HepG2 (cell line): Measurements from ENCODE around the gene TXNL4B. TPM values are rescaled to one million over a fixed set of nuclear protein-coding genes. Genes with fewer than 3 reads are reported as not detected.

ENCODE experiments used
- BHLHE40 ChIP-seq: IDR thresholded peaks from 2 replicates; pipeline ENCODE4 v1.6.1; 2011; ENCODE audit warnings: low read length, improper control_type of control experiment
- CBX2 ChIP-seq, 2 experiments: fragments of 200-600 bp in 1 of 2; sonication (generic); formaldehyde crosslinking in 1 of 2; IDR thresholded peaks; 2 replicates each; pipeline versions ENCODE4 v1.7.0 to v1.8.1; 2018 to 2022; ENCODE audit warnings: low read depth in 2 of 2, low read length in 1 of 2, mild to moderate bottlenecking in 1 of 2, missing genetic modification reagents in 1 of 2
- DR1 ChIP-seq: sonication (generic); formaldehyde crosslinking; IDR thresholded peaks from 2 replicates; pipeline ENCODE4 v1.8.0; 2021; ENCODE audit warnings: mild to moderate bottlenecking, missing genetic modification reagents, inconsistent platforms
- HDAC6 ChIP-seq: fragments of 200-600 bp; sonication (generic); IDR thresholded peaks from 2 replicates; pipeline ENCODE4 v1.7.0; 2017; ENCODE audit warnings: mild to moderate bottlenecking, antibody characterized with exemption, low read length, low read depth
- HOXA9 ChIP-seq: sonication (generic); formaldehyde crosslinking; IDR thresholded peaks from 2 replicates; pipeline ENCODE4 v1.8.1; 2022; ENCODE audit warnings: missing genetic modification reagents, mild to moderate bottlenecking, moderate library complexity, borderline replicate concordance
- MBD4 ChIP-seq: IDR thresholded peaks from 2 replicates; pipeline ENCODE4 v1.6.1; 2012; ENCODE audit warnings: low read length, inconsistent platforms, borderline replicate concordance
- RFX5 ChIP-seq: IDR thresholded peaks from 2 replicates; pipeline ENCODE4 v1.6.1; 2011; ENCODE audit warnings: low read depth, low read length, improper control_type of control experiment
- SOX13 ChIP-seq, 3 experiments: fragments of 450-650 bp in 1 of 3; sonication (generic) in 1 of 3; formaldehyde crosslinking in 1 of 3; IDR thresholded peaks in 2 of 3; conservative IDR thresholded peaks in 1 of 3; 2 replicates each; pipeline versions ENCODE4 v1.5.0 to v1.6.1; 2016 to 2020; ENCODE audit warnings: antibody characterized with exemption in 1 of 3, mild to moderate bottlenecking in 1 of 3, missing compliant biosample characterization in 1 of 3, missing genetic modification reagents in 1 of 3, moderate library complexity in 1 of 3
- SRSF9 ChIP-seq: fragments of 200-400 bp; formaldehyde crosslinking; IDR thresholded peaks from 2 replicates; pipeline ENCODE4 v1.6.1; 2018; ENCODE audit warnings: borderline replicate concordance, mild to moderate bottlenecking, low read depth, low read length; ENCODE audit not compliant: insufficient read depth, poor library complexity, severe bottlenecking
- TAF1 ChIP-seq: sonication (generic); formaldehyde crosslinking; IDR thresholded peaks from 2 replicates; pipeline ENCODE4 v1.4.0; 2020; ENCODE audit warnings: missing genetic modification reagents
- TEAD3 ChIP-seq: optimal IDR thresholded peaks from 2 replicates; pipeline ENCODE3; 2016; ENCODE audit warnings: borderline replicate concordance
- U2AF1 ChIP-seq: fragments of 200-400 bp; formaldehyde crosslinking; optimal IDR thresholded peaks from 2 replicates; pipeline ENCODE3; 2017; ENCODE audit warnings: mild to moderate bottlenecking, low read depth, low read length
- ZNF253 ChIP-seq: sonication (generic); formaldehyde crosslinking; IDR thresholded peaks from 2 replicates; pipeline ENCODE4 v1.8.0; 2022; ENCODE audit warnings: mild to moderate bottlenecking, missing genetic modification reagents, borderline replicate concordance
- ZNF335 ChIP-seq: sonication (generic); formaldehyde crosslinking; IDR thresholded peaks from 2 replicates; pipeline ENCODE4 v1.4.0; 2020; ENCODE audit warnings: missing genetic modification reagents
- ZNF556 ChIP-seq: sonication (generic); formaldehyde crosslinking; IDR thresholded peaks from 2 replicates; pipeline ENCODE4 v1.4.0; 2020; ENCODE audit warnings: mild to moderate bottlenecking, missing genetic modification reagents, borderline replicate concordance
- ZNF644 ChIP-seq: IDR thresholded peaks from 2 replicates; pipeline ENCODE4 v1.6.1; 2016; ENCODE audit warnings: low read depth
- polyA plus RNA-seq, 8 experiments: library from polyadenylated mRNA; depleted of rRNA in 3 of 8; stranded (reverse) in 7 of 8; unstranded in 1 of 8; fragments of >200 nt; fragmentation: Illumina TruSeq in 4 of 8; extraction: Trizol in 4 of 8; gene quantifications; 2 replicates each; pipeline versions ENCODE4 v1.2.1 to v1.2.3, GENCODE V29; 2011 to 2016; ENCODE audit warnings: low read depth in 4 of 8, missing spikeins in 1 of 8, mixed read lengths in 1 of 8; ENCODE audit not compliant: insufficient read depth in 1 of 8
- total RNA-seq, 5 experiments: library from RNA; depleted of rRNA; stranded (reverse); fragments of >200 nt; fragmentation: Illumina TruSeq; extraction: Trizol; gene quantifications; 2 replicates each; pipeline ENCODE4 v1.2.3, GENCODE V29; 2016; ENCODE audit warnings: low read depth in 1 of 5
- TF ChIP-seq, protein P1 (sequence below), 2 experiments: sonication (generic) in 1 of 2; formaldehyde crosslinking in 1 of 2; IDR thresholded peaks; 2 replicates each; pipeline versions ENCODE4 v1.4.0 to v1.6.1; 2018 to 2020; ENCODE audit warnings: missing genetic modification reagents in 2 of 2, borderline replicate concordance in 1 of 2, low read depth in 1 of 2, mild to moderate bottlenecking in 1 of 2, missing biosample characterization in 1 of 2
- TF ChIP-seq, protein P2 (sequence below): sonication (generic); formaldehyde crosslinking; IDR thresholded peaks from 2 replicates; pipeline ENCODE4 v1.5.0; 2020; ENCODE audit warnings: mild to moderate bottlenecking, missing genetic modification reagents, moderate library complexity
- TF ChIP-seq, protein P3 (sequence below): sonication (generic); formaldehyde crosslinking; IDR thresholded peaks from 2 replicates; pipeline ENCODE4 v1.5.0; 2020; ENCODE audit warnings: mild to moderate bottlenecking, missing genetic modification reagents

The TXNL4B gene
- total and polyA plus RNA-seq, 2 of the 13 experiments (the other 11 are each of a cell fraction or from before 2014, with no cell fraction given), result 17.4 to 18.3 TPM

DNA sequence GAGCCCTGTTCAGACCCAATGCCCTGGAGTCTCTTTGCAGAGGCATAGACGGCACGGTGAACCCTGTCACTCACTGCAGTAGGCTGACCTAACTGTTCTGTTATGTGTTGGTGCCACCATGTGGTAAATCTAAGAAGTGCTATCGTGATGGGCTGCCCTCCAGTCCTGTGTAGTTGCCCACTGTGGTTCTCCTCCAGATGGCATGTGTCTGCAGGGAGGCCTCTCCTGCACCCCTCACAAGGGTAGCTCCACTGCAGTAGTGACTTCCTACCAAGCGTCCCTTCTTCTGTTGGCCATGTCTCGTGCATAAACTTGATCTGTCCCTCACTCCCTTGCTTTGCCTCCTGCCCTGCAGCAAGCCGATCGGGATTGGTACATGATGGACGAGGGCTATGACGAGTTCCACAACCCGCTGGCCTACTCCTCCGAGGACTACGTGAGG, 6.0 kb upstream of the TXNL4B start (continued):
- no peak for TF ChIP-seq U2AF1
- TF ChIP-seq MBD4, result no peak
- TF ChIP-seq SRSF9, result no peak
- TF ChIP-seq, protein P1, sequence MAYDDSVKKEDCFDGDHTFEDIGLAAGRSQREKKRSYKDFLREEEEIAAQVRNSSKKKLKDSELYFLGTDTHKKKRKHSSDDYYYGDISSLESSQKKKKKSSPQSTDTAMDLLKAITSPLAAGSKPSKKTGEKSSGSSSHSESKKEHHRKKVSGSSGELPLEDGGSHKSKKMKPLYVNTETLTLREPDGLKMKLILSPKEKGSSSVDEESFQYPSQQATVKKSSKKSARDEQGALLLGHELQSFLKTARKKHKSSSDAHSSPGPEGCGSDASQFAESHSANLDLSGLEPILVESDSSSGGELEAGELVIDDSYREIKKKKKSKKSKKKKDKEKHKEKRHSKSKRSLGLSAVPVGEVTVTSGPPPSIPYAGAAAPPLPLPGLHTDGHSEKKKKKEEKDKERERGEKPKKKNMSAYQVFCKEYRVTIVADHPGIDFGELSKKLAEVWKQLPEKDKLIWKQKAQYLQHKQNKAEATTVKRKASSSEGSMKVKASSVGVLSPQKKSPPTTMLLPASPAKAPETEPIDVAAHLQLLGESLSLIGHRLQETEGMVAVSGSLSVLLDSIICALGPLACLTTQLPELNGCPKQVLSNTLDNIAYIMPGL (CRISPR knock-in tag; IDR thresholded peaks at IDR 0.05; ENCODE audit: borderline replicate concordance in 1 of 2, low read depth in 1 of 2), result 0 out of 4 replicates have a peak, but pooled peaks of 1 of the 2 experiments have one; percentile 33
- TF ChIP-seq RFX5, result no peak
- TF ChIP-seq DR1, result no peak
- TF ChIP-seq ZNF644, result no peak
- no peak for TF ChIP-seq HDAC6
- TF ChIP-seq BHLHE40, result peak; percentile 43; the same call in 1 of the 2 replicates
- TF ChIP-seq HOXA9, result no peak
- TF ChIP-seq ZNF335, result no peak
- no peak for TF ChIP-seq SOX13 (IDR thresholded peaks at IDR 0.05)
- TF ChIP-seq SOX13 (CRISPR knock-in tag; conservative IDR thresholded peaks at IDR 0.05 in 1 of 2, IDR thresholded peaks at IDR 0.05 in 1 of 2), result no peak
- 0 out of 2 replicates have a peak, but pooled peaks have one; percentile 38 for TF ChIP-seq ZNF556 (CRISPR knock-in tag)
- TF ChIP-seq, protein P2, sequence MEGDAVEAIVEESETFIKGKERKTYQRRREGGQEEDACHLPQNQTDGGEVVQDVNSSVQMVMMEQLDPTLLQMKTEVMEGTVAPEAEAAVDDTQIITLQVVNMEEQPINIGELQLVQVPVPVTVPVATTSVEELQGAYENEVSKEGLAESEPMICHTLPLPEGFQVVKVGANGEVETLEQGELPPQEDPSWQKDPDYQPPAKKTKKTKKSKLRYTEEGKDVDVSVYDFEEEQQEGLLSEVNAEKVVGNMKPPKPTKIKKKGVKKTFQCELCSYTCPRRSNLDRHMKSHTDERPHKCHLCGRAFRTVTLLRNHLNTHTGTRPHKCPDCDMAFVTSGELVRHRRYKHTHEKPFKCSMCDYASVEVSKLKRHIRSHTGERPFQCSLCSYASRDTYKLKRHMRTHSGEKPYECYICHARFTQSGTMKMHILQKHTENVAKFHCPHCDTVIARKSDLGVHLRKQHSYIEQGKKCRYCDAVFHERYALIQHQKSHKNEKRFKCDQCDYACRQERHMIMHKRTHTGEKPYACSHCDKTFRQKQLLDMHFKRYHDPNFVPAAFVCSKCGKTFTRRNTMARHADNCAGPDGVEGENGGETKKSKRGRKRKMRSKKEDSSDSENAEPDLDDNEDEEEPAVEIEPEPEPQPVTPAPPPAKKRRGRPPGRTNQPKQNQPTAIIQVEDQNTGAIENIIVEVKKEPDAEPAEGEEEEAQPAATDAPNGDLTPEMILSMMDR (CRISPR knock-in tag), result peak; percentile 95
- peak; percentile 66 for TF ChIP-seq TEAD3 (CRISPR knock-in tag)
- TF ChIP-seq, protein P3, sequence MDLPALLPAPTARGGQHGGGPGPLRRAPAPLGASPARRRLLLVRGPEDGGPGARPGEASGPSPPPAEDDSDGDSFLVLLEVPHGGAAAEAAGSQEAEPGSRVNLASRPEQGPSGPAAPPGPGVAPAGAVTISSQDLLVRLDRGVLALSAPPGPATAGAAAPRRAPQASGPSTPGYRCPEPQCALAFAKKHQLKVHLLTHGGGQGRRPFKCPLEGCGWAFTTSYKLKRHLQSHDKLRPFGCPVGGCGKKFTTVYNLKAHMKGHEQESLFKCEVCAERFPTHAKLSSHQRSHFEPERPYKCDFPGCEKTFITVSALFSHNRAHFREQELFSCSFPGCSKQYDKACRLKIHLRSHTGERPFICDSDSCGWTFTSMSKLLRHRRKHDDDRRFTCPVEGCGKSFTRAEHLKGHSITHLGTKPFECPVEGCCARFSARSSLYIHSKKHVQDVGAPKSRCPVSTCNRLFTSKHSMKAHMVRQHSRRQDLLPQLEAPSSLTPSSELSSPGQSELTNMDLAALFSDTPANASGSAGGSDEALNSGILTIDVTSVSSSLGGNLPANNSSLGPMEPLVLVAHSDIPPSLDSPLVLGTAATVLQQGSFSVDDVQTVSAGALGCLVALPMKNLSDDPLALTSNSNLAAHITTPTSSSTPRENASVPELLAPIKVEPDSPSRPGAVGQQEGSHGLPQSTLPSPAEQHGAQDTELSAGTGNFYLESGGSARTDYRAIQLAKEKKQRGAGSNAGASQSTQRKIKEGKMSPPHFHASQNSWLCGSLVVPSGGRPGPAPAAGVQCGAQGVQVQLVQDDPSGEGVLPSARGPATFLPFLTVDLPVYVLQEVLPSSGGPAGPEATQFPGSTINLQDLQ, result no peak
- peak; percentile 76; the same call in 1 of the 2 replicates for TF ChIP-seq ZNF253
- TF ChIP-seq CBX2 (IDR thresholded peaks at IDR 0.05; ENCODE audit: low read depth, low read length), result no peak
- no peak for TF ChIP-seq CBX2 (CRISPR knock-in tag; IDR thresholded peaks at IDR 0.05; ENCODE audit: low read depth)
- TF ChIP-seq TAF1 (CRISPR knock-in tag), result no peak
